ENCODE data around the gene CNOT11. TPM values are rescaled to one million over a fixed set of nuclear protein-coding genes. Genes with fewer than 3 reads are reported as not detected.

CNOT11 gene
- total RNA-seq, 6 experiments from 2014 or later = 17.0 to 28.5 (median 21.5) TPM

DNA sequence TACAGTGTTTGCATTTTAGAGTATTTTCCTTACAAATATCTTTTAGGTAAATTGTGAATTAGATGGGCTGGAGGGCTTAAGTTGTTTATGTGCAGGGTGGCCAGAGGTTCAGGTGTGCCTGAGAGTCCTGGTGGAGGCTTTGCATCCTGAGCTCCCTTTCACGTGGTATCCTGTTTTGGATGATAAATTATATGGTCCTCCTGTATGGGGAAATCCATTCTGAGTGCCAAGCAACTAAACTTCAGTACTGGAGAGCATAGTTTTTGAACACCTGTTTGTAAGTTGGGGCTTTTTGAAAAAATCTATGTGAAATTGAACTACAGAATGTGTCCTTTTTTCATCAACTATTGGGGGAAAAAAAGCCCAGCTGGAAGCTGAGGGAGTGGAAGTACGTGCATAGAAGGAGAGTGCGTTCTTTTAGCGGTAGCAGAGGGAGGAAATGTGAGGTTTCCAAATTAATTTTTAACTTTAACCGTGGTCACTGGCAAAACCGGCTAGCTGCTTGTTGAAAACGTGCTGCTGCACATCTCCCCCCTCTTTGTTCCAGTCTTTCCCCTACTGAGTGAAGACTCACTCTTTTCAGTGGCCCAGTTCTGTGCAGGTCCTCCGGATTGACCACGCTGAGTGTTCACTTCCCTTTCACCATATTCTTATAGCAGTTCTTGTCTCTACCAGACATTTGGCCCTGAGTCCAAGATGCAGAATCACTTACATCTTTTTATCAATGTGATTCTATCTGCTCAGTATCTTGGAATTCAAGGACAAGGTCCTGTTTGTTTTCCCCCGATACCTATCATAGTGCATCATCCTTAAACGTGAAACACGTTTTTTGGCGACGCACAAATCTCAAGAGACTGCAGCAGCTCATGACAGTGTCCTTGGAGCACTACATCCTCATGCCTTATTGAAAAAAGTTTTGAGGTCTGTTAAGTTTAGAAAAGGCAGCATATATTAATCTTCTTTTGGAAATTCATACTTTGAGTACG lies 15.3 kb downstream of the CNOT11 start:
- H3K36me3 ChIP-seq = peaks cover 0 to 78% (median 28%) of the 10 kb centered on the region in 4 donors
- peaks cover 0 to 23% (median 0%) of the 10 kb centered on the region in 4 donors for H3K4me1 ChIP-seq
- intact Hi-C loops (cut with DNase I) = no loop called here
- H3K27ac ChIP-seq = no peak overlapping the region
- ATAC-seq = peak; percentile 47 to 69 (median 62)
- no peak for DNase-seq
- H3K4me3 ChIP-seq = no peak overlapping the region
- WGBS (ENCODE audit: insufficient coverage, low coverage, low lambda C conversion rate, missing lambda C conversion rate) = 45% methylated on average over 13 of the region's 15 CpGs
- no peaks in the 10 kb centered on the region for H3K27me3 ChIP-seq
- no peak for TF ChIP-seq POLR2A (IDR thresholded peaks at IDR 0.05)
- TF ChIP-seq, protein P1, sequence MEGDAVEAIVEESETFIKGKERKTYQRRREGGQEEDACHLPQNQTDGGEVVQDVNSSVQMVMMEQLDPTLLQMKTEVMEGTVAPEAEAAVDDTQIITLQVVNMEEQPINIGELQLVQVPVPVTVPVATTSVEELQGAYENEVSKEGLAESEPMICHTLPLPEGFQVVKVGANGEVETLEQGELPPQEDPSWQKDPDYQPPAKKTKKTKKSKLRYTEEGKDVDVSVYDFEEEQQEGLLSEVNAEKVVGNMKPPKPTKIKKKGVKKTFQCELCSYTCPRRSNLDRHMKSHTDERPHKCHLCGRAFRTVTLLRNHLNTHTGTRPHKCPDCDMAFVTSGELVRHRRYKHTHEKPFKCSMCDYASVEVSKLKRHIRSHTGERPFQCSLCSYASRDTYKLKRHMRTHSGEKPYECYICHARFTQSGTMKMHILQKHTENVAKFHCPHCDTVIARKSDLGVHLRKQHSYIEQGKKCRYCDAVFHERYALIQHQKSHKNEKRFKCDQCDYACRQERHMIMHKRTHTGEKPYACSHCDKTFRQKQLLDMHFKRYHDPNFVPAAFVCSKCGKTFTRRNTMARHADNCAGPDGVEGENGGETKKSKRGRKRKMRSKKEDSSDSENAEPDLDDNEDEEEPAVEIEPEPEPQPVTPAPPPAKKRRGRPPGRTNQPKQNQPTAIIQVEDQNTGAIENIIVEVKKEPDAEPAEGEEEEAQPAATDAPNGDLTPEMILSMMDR (IDR thresholded peaks at IDR 0.05) = no peak
- no peaks in the 10 kb centered on the region for H3K9me3 ChIP-seq

DNA sequence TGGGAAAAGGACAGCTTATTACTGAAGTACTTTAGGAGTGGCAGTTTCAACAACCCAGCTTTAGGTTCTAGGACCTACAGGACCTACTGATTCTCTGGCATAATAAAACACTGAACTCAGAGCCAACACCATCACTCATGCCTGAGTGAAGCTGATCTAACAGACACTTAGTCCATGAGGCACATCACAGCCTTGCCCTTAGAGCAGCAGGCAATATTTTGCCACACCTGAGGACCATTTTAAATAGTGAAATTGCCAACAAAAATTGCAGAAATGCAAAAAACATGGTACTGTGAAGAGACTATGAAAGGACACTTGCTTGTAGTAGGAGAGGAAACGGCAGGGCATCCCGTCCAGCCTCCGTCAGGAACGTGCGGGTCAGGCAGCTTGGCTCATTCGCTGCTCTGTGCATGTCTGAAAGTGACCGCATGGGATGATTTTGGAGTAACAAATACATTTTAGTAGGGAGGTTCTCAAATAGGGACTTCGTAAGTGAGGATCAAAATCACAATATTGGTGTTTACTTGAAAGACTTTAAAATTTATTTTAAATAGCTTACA lies 18.1 kb downstream of the CNOT11 start:
- Histone ChIP-seq H3K4me1 (peaks cover 0 to 23% (median 0%) of the 10 kb centered on the region in 4 donors), H3K27me3 (no peaks in the 10 kb centered on the region), H3K4me3 (no peak overlapping the region), H3K27ac (no peak overlapping the region), H3K9me3 (no peaks in the 10 kb centered on the region), H3K36me3 (peaks cover 0 to 63% (median 27%) of the 10 kb centered on the region in 4 donors)
- TF ChIP-seq, protein P1 (IDR thresholded peaks at IDR 0.05) = no peak
- no peak for TF ChIP-seq POLR2A (IDR thresholded peaks at IDR 0.05)
- intact Hi-C loops (cut with DNase I) = no loop called here
- WGBS (ENCODE audit: insufficient coverage, low coverage, low lambda C conversion rate, missing lambda C conversion rate) = 95% methylated on average over 8 of the region's 8 CpGs
- ATAC-seq (no peak), DNase-seq (no peak)

DNA sequence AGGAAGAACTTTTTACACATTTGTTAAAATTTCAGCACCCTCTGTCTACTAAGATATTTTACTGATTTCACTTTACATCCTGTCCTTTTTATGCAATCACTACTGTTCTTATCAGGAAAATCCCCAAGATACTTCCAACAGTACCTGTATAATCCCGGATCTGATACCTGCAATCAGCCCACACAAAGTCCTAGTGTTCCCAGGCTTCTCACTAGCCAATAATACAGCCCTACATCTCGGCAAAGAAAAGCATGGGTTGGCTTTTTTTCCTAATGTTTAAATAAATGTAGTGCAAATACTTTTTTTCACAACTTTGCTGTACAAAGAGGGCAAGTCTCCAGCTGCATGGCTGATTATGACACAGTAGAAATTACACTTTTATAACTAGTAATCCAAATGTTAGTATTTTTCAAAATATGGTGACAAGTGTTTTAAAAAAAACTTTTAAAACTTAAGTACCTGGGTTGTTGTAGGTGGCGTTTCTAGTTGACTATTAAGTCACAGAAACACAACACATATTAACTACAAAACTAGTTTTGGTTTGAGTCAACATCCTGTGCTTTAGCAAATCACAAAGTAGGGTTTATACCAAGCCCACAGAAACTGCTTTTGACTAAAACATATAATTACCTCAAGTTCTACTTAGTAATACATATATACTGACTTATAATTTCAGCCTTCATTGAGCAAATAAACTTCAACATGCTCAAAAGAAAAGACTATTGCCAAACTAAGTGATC lies 19.5 kb downstream of the CNOT11 start:
- peak; percentile 46 to 69 (median 51) for ATAC-seq
- TF ChIP-seq, protein P1 (IDR thresholded peaks at IDR 0.05) = no peak
- no peak for TF ChIP-seq POLR2A (IDR thresholded peaks at IDR 0.05)
- H3K4me1 ChIP-seq = peaks cover 0 to 23% (median 0%) of the 10 kb centered on the region in 4 donors
- no peak overlapping the region for H3K27ac ChIP-seq
- H3K36me3 ChIP-seq = peaks cover 0 to 51% (median 29%) of the 10 kb centered on the region in 4 donors
- no peak overlapping the region for H3K4me3 ChIP-seq
- H3K27me3 ChIP-seq = no peaks in the 10 kb centered on the region
- H3K9me3 ChIP-seq = no peaks in the 10 kb centered on the region
- no peak for DNase-seq
- intact Hi-C loops (cut with DNase I) = no loop called here
- 19% methylated on average over 3 of the region's 3 CpGs for WGBS (ENCODE audit: insufficient coverage, low coverage, low lambda C conversion rate, missing lambda C conversion rate)

DNA sequence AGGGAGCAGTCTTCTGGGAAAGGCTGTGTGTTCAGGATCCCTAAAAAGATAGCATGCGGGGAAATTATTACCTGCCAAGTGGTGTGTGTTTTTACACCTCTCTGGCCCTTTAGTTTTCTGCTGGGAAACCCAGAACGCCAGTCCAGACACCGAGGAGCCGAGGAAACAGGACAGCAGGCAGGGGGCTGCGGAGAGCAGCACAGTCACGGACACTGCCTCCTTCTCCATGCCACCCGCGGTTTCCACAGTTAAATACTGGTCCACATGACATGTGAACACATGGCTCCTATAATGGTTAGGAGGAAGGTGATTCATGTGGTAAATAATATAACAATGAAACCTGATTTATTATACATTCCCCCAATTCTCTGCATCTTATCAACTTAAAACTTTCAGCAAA lies 20.4 kb downstream of the CNOT11 start:
- Histone ChIP-seq H3K27me3 (no peaks in the 10 kb centered on the region), H3K9me3 (no peaks in the 10 kb centered on the region), H3K4me3 (no peak overlapping the region), H3K4me1 (peaks cover 0 to 16% (median 0%) of the 10 kb centered on the region in 4 donors), H3K27ac (no peak overlapping the region), H3K36me3 (peaks cover 0 to 54% (median 29%) of the 10 kb centered on the region in 4 donors)
- TF ChIP-seq, protein P1 (IDR thresholded peaks at IDR 0.05) = no peak
- no peak for TF ChIP-seq POLR2A (IDR thresholded peaks at IDR 0.05)
- DNase-seq (no peak), ATAC-seq (peak in 1 of 4 donors; percentile 33)
- 89% methylated on average over 5 of the region's 8 CpGs for WGBS (ENCODE audit: insufficient coverage, low coverage, low lambda C conversion rate, missing lambda C conversion rate)
- intact Hi-C loops (cut with DNase I) = no loop called here

All from right lobe of liver (tissue), 6 donors.